KOPT-K1 (cell line): ENCODE measurements around the gene LYPLAL1.

Source experiments
- H3K27ac ChIP-seq: fragments of 200-600 bp; sonication (generic); 2 replicates; pipeline ENCODE4 v1.5.1; 2016; ENCODE audit warnings: antibody characterized with exemption, mild to moderate bottlenecking, low read depth, low read length; ENCODE audit not compliant: poor library complexity, severe bottlenecking
- H3K36me3 ChIP-seq: fragments of 200-600 bp; sonication (generic); 2 replicates; pipeline ENCODE4 v1.5.1; 2017; ENCODE audit warnings: antibody characterized with exemption, mild to moderate bottlenecking, low read length, moderate library complexity; ENCODE audit not compliant: insufficient read depth
- H3K9me3 ChIP-seq: fragments of 200-600 bp; sonication (generic); 2 replicates; pipeline ENCODE4 v1.5.1; 2017; ENCODE audit warnings: antibody characterized with exemption, low read length, mild to moderate bottlenecking; ENCODE audit not compliant: insufficient read depth, poor library complexity, severe bottlenecking

The LYPLAL1 gene

GRCh38 chr1:219151467-219151866 lies 22.2 kb upstream of the LYPLAL1 start:
- Histone ChIP-seq H3K36me3 (no peaks in the 10 kb centered on the region), H3K9me3 (no peaks in the 10 kb centered on the region), H3K27ac (no peak overlapping the region)

- Histone ChIP-seq H3K9me3 (no peaks in the 10 kb centered on the region), H3K27ac (no peak overlapping the region), H3K36me3 (no peaks in the 10 kb centered on the region)
Observed at GRCh38 chr1:219152751-219153150, 20.9 kb upstream of the LYPLAL1 start.

- Histone ChIP-seq H3K36me3 (no peaks in the 10 kb centered on the region), H3K9me3 (no peaks in the 10 kb centered on the region), H3K27ac (no peak overlapping the region)
Observed at GRCh38 chr1:219153723-219154122, 20.0 kb upstream of the LYPLAL1 start.

- no peak overlapping the region for H3K27ac ChIP-seq
- no peaks in the 10 kb centered on the region for H3K9me3 ChIP-seq
- H3K36me3 ChIP-seq: no peaks in the 10 kb centered on the region
Observed at GRCh38 chr1:219155135-219155534, 18.5 kb upstream of the LYPLAL1 start.

GRCh38 chr1:219159946-219160645 lies 13.6 kb upstream of the LYPLAL1 start:
- no peaks in the 10 kb centered on the region for H3K36me3 ChIP-seq
- H3K27ac ChIP-seq: no peak overlapping the region
- no peaks in the 10 kb centered on the region for H3K9me3 ChIP-seq

- Histone ChIP-seq H3K36me3 (no peaks in the 10 kb centered on the region), H3K9me3 (no peaks in the 10 kb centered on the region), H3K27ac (no peak overlapping the region)
Observed at GRCh38 chr1:219160967-219161366, 12.7 kb upstream of the LYPLAL1 start.

- no peaks in the 10 kb centered on the region for H3K9me3 ChIP-seq
- H3K36me3 ChIP-seq: no peaks in the 10 kb centered on the region
- H3K27ac ChIP-seq: no peak overlapping the region
Observed at GRCh38 chr1:219161371-219161770, 12.3 kb upstream of the LYPLAL1 start.

GRCh38 chr1:219163401-219163954 lies 10.2 kb upstream of the LYPLAL1 start:
- no peak overlapping the region for H3K27ac ChIP-seq
- H3K9me3 ChIP-seq: no peaks in the 10 kb centered on the region
- no peaks in the 10 kb centered on the region for H3K36me3 ChIP-seq

GRCh38 chr1:219171192-219171935 lies 2.3 kb upstream of the LYPLAL1 start:
- Histone ChIP-seq H3K36me3 (no peaks in the 10 kb centered on the region; the same call in 1 of the 2 replicates), H3K9me3 (no peaks in the 10 kb centered on the region), H3K27ac (no peak overlapping the region)

GRCh38 chr1:219172821-219173220 lies 857 bp upstream of the LYPLAL1 start:
- Histone ChIP-seq H3K36me3 (no peaks in the 10 kb centered on the region; the same call in 1 of the 2 replicates), H3K9me3 (no peaks in the 10 kb centered on the region), H3K27ac (no peak overlapping the region)

GRCh38 chr1:219173434-219173757 lies 282 bp upstream of the LYPLAL1 start:
- Histone ChIP-seq H3K27ac (peak overlapping the region; percentile 81), H3K36me3 (no peaks in the 10 kb centered on the region; the same call in 1 of the 2 replicates), H3K9me3 (no peaks in the 10 kb centered on the region)

GRCh38 chr1:219174460-219175211 lies 958 bp downstream of the LYPLAL1 start:
- peaks cover 7% of the 10 kb centered on the region for H3K36me3 ChIP-seq
- peak overlapping the region; percentile 81 for H3K27ac ChIP-seq
- H3K9me3 ChIP-seq: no peaks in the 10 kb centered on the region

- Histone ChIP-seq H3K36me3 (peaks cover 12% of the 10 kb centered on the region), H3K9me3 (no peaks in the 10 kb centered on the region), H3K27ac (peak overlapping the region; percentile 81)
Observed at GRCh38 chr1:219175212-219175564, 1.5 kb downstream of the LYPLAL1 start.

- Histone ChIP-seq H3K36me3 (peaks cover 13% of the 10 kb centered on the region), H3K27ac (no peak overlapping the region), H3K9me3 (no peaks in the 10 kb centered on the region)
Observed at GRCh38 chr1:219176168-219176567, 2.5 kb downstream of the LYPLAL1 start.

- Histone ChIP-seq H3K9me3 (no peaks in the 10 kb centered on the region), H3K27ac (no peak overlapping the region), H3K36me3 (peaks cover 18% of the 10 kb centered on the region)
Observed at GRCh38 chr1:219177363-219177762, 3.7 kb downstream of the LYPLAL1 start.
